Mucosa of descending colon (tissue), 3 donors: ENCODE data around the gene MAML1. TPM values are rescaled to one million over a fixed set of nuclear protein-coding genes. Genes with fewer than 3 reads are reported as not detected.

ENCODE experiments used
- ATAC-seq: fragments of 200-7000 bp; cut with Tn5 transposase; one replicate; pipeline ENCODE4 v1.9.1; 2020; ENCODE audit warnings: mild to moderate bottlenecking, moderate library complexity
- DNase-seq, 3 donors: peaks; one replicate each; pipeline ENCODE4 v3.0.0-alpha.2; 2020
- H3K36me3 ChIP-seq: fragments of 200-600 bp; one replicate; pipeline ENCODE4 v1.8.0; 2021; ENCODE audit warnings: low read depth, mild to moderate bottlenecking
- H3K4me1 ChIP-seq: fragments of 200-600 bp; one replicate; pipeline ENCODE4 v1.8.0; 2021; ENCODE audit warnings: low read depth, mild to moderate bottlenecking
- H3K4me3 ChIP-seq: fragments of 200-600 bp; one replicate; pipeline ENCODE4 v1.8.0; 2021; ENCODE audit warnings: mild to moderate bottlenecking
- H3K9me3 ChIP-seq: fragments of 200-600 bp; one replicate; pipeline ENCODE4 v1.8.0; 2021; ENCODE audit warnings: mild to moderate bottlenecking
- intact Hi-C, 2 donors: fragments of 100-400 bp; cut with DNase I in 1 of 2; cut with micrococcal nuclease in 1 of 2; formaldehyde crosslinking; loops; one replicate each; pipeline versions ENCODE4 v1.11.0 to v1.11.1; 2022; cut with DNase I, micrococcal nuclease
- total RNA-seq, 3 donors: library from RNA; stranded (reverse); fragmentation: NEBNext Ultra II Directional in 2 of 3; extraction: Animal tissue kit (Norgen Biotek cat#: 25700) in 2 of 3; gene quantifications; one replicate each; pipeline versions ENCODE4 v1.2.1 to v1.2.4, GENCODE V29; 2021 to 2023
- TF ChIP-seq, protein P1 (sequence below): fragments of 200-600 bp; IDR thresholded peaks from one replicate; pipeline ENCODE4 v1.8.0; 2022; ENCODE audit warnings: antibody characterized with exemption, mild to moderate bottlenecking
- donor health status: DM: no; HTN: no; CAD: no; lungs with moderate emphysema.
- donor health status: DM: no; HTN: no; CAD: no.
- donor health status: DM: no; HTN: yes; CAD: no.

The MAML1 gene
- total RNA-seq, 3 donors from 2014 or later: 26.0 to 34.0 (median 28.6) TPM

DNA sequence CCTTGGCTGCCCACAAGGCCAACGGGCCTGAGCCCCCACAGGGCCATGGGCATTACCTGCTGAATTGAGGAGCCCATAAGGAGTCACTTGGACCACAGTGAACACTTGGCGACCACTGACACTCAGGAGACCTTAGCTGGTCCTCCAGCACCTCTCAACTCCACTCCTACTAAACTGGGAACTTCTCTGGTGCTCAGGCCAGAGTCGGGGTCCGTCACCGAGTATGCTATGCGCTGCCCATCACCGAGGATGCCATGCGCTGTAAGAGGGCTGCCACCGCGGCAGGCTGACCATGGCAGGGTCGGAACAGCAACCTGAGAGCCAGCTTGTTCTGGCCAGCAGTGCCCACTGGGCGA, 87.5 kb downstream of the MAML1 start:
- TF ChIP-seq, protein P1, sequence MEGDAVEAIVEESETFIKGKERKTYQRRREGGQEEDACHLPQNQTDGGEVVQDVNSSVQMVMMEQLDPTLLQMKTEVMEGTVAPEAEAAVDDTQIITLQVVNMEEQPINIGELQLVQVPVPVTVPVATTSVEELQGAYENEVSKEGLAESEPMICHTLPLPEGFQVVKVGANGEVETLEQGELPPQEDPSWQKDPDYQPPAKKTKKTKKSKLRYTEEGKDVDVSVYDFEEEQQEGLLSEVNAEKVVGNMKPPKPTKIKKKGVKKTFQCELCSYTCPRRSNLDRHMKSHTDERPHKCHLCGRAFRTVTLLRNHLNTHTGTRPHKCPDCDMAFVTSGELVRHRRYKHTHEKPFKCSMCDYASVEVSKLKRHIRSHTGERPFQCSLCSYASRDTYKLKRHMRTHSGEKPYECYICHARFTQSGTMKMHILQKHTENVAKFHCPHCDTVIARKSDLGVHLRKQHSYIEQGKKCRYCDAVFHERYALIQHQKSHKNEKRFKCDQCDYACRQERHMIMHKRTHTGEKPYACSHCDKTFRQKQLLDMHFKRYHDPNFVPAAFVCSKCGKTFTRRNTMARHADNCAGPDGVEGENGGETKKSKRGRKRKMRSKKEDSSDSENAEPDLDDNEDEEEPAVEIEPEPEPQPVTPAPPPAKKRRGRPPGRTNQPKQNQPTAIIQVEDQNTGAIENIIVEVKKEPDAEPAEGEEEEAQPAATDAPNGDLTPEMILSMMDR: no peak
- peaks cover 63% of the 10 kb centered on the region for H3K4me1 ChIP-seq
- peaks cover 4% of the 10 kb centered on the region for H3K36me3 ChIP-seq
- intact Hi-C loops: no loop called here
- ATAC-seq (no peak), DNase-seq (no peak)
- H3K4me3 ChIP-seq: peak overlapping the region; percentile 100
- no peaks in the 10 kb centered on the region for H3K9me3 ChIP-seq

GRCh38 chr5:179820483-179821297, 88.1 kb downstream of the MAML1 start, which contains the start of gene SQSTM1:
Gene SQSTM1 (plus strand): TSS chr5:179820905. CDS start chr5:179820937, 32 bp downstream.
- Histone ChIP-seq H3K4me3 (peak within 1 kb of the TSS; percentile 100), H3K36me3 (peaks cover 4% of the 10 kb centered on the region), H3K4me1 (peaks cover 69% of the 10 kb centered on the region), H3K9me3 (no peaks in the 10 kb centered on the region)
- intact Hi-C loops: no loop called here
- ATAC-seq (peak; percentile 72), DNase-seq (peak; percentile 84 to 93 (median 90))
- TF ChIP-seq, protein P1: no peak

- Histone ChIP-seq H3K9me3 (no peaks in the 10 kb centered on the region), H3K4me3 (peak overlapping the region; percentile 100), H3K36me3 (peaks cover 4% of the 10 kb centered on the region), H3K4me1 (peaks cover 77% of the 10 kb centered on the region)
- TF ChIP-seq, protein P1: no peak
- ATAC-seq (peak; percentile 68), DNase-seq (peak; percentile 96 to 98 (median 97))
- intact Hi-C loops: no loop called here
These were observed 88.9 kb downstream of the MAML1 start for GRCh38 chr5:179821298-179822058.

DNA sequence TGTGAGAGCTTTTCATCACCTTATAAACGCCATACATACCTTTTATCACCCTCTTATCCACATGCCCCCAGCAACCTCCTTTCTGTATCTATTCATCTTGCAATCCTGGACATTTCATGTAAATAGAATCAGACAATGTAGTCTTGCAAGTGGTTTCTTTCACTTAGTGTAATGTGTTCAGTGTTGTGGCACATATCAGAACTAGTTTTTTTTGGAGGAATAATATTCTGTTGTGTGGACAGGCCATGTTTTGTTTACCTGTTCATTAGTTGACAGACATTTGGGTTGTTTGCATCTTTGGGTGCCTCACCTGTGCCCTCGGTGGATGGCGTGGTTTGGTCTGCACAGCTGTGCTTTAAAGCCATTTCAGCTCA, 89.4 kb downstream of the MAML1 start:
- DNase-seq (no peak), ATAC-seq (no peak)
- Histone ChIP-seq H3K4me3 (peak overlapping the region; percentile 100), H3K36me3 (peaks cover 4% of the 10 kb centered on the region), H3K4me1 (peaks cover 79% of the 10 kb centered on the region), H3K9me3 (no peaks in the 10 kb centered on the region)
- TF ChIP-seq, protein P1: no peak
- intact Hi-C loops: no loop called here

DNA sequence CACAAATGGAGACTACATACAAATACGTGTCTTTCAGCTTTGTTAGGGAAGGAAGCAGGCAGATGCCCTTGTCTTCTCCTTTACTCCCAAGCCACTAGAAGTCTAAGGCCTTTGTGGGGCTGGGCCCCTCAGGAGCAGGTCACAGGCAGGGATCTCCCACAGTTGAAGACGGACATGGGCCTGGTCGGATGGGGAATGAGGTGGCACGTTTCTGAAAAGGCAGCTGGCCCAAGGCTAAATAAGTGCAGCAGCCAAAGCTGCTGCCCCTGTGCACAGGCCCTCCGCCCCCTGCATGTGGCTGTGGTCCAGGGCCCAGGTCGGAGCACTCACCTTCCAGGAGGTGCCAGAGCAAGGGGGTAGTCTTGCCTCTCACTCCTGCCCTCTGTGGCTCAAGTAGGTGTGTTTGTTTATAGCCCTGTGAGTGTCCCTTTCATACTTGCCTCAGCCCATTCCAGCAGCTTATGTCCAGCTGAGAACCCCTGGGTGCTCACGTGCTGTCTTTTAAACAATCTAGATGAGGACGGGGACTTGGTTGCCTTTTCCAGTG, 89.9 kb downstream of the MAML1 start:
- Histone ChIP-seq H3K4me1 (peaks cover 79% of the 10 kb centered on the region), H3K9me3 (no peaks in the 10 kb centered on the region), H3K36me3 (peaks cover 4% of the 10 kb centered on the region), H3K4me3 (no peak overlapping the region)
- ATAC-seq: no peak
- TF ChIP-seq, protein P1: no peak
- intact Hi-C loops: no loop called here
- peak in 2 of 3 donors; percentile 34 to 53 for DNase-seq
